ENCODE measurements around the gene ACVR1B.
"Not testable (repeated sequence)": the region's sequence is repeated elsewhere in the genome, so short reads cannot be mapped to it uniquely, and the experiment has no call there.

The ACVR1B gene

DNA sequence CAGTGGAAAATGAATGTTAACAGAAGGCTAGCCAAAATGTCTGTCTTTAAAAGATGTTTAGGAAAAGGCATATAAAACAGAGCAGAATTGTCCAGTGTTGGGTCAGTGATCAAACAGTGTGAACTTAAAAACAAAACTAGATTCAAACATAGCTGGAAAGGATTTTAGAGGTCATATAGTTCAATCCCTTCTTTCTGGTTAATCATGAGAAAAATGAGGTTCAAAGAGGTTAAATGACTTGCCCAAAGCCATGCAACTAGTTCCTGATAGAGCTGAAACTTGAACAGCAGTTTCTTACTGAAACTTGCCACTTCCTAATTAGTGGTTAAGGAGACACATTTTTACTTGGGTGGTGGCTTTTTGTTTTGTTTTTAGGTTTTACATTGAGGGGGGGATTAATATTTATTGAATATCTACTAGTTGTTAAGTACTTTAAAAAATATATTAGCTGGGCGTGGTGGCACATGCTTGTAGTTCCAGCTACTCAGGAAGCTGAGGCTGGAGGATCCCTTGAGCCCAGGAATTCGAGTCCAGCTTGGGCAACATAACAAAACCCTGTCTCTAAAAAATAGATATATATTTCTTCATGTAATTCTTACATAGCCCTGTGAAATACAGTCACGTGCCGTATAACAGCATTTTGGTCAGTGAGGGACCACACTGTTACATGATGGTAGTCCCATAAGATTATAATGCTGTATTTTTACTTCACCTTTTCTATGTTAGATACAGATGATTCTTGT is 20.4 kb downstream of the ACVR1B start:
- DNase-seq = no peak

DNA sequence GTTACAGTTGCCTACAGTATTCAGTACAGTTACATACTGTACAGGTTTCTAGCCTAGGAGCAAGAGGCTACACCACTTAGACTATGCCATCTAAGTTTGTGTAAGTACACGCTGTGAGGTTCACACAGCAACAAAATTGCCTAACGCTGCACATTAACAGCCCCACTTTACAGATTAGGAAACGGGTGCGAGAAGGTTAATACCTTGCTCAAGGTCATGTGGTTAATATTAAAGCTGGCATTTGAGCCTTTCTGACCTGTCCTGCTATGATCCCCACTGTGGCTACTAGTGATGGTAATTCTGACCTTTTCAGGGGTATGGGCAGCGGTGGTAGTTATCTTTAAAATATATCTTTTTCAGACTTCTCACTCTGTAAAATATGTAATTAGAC is 20.9 kb downstream of the ACVR1B start:
- DNase-seq = no peak

DNA sequence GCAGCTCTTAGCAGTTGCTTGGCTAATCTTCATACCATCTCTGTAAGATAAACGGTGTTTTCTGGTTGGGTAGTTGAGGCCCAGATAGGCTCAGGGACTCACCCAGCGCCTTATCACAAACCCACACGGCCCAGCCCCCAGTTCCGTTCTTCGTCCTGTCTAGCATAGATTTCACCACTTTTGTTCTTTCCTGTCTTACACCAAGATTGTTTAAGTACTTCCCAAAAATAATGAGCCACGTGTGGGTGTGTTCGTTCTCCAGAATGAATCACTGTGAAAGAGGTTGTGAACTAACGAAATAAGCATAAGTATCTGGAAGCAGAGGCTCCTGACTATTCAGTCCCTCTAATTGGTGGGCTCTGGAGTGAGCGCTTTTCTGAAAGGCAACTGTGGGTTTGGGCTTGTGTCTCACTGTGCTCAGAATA is 21.4 kb downstream of the ACVR1B start:
- no peak for DNase-seq

DNA sequence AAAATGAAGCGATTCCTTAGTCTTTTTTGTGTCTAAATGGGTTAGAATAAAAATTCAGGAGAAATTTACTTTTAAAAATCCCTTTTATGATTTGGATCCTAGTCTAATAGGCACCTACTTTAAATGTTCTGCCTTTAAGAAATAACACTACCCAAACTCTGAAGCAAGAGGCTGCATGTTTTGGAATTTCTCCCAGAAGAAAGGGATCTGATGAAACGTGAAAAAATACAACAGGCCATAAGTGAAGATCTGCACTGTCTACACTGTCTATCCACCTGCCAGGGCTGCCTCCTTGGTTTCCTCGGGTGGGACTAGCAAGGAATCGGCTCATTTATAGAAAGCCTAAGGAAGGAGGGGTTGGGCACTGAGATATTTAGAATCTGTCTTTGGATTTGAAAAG is 22.1 kb downstream of the ACVR1B start:
- DNase-seq = no peak

DNA sequence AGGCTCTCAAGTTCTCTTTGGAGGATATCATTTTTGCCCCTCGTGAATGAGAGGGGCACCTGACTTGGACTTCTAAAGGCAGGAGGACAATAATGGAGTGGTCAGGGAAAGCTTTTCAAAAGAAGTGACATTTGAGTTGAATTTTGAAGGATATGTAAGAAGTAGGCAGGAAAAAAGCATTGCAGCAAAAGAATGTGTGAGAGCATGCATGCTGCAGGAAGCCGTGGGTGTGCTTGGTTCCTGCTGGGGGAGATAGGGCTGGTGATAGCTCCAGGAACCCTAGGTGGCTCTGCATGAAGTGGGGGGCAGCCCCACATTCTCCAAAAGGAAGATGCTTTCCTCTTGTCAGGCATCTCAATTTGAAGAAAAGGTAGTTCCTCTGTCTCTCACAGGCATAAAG is 23.1 kb downstream of the ACVR1B start:
- no peak for DNase-seq

DNA sequence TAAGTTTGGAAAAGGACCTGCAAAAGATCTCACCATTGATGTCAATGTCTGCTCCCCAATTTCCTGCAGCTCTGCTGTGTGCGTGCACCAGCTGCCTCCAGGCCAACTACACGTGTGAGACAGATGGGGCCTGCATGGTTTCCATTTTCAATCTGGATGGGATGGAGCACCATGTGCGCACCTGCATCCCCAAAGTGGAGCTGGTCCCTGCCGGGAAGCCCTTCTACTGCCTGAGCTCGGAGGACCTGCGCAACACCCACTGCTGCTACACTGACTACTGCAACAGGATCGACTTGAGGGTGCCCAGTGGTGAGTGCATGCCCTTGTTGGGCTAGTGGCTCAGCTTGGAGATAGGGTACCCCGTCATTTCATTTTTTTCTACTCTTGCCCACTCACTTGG is 23.7 kb downstream of the ACVR1B start:
- no peak for DNase-seq

DNA sequence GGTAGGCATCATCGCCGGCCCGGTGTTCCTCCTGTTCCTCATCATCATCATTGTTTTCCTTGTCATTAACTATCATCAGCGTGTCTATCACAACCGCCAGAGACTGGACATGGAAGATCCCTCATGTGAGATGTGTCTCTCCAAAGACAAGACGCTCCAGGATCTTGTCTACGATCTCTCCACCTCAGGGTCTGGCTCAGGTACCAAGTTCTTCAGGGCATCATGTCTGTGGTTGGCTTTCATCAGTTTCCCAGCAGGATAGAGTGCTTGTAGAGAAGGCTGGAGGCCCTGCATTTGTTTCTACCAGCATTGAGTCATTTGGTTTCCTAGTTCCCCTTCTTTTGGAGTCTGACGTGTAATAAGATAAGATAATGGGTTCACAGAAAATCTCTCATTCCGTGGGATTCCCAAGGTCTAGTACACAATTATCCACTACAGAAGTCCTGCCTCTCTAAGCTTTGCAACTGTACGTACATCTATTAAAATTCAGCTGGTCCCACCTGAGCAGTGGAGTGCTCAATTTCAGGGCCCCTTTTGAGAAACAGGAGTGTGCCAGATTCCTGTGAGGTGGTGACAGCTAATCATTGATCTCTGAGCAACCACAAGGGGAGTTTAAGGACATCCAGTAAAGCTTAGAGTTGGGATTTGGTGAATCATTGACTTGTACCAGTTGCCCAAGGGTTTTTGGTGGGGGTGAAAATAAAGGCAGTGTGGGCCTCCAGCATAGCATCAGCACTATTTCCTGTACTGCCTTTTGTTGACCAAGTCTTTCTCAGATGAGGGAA is 25.1 kb downstream of the ACVR1B start:
- DNase-seq = no peak

DNA sequence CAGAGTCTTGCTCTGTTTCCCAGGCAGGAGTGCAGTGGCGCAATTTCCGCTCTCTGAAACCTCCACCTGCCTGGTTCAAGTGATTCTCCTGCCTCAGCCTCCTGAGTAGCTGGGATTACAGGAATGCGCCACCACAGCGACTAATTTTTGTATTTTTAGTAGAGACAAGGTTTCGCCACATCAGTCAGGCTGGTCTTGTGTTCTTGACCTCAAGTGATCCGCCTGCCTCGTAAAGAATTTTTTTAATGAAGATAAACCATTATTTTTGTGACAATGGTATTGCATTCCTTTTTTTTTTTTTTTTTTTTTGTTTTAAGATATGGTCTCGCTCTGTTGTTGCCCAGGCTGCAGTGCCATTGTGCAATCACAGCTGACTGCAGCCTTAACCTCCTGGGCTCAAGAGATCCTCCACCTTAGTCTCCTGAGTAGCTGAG is 25.8 kb downstream of the ACVR1B start:
- no peak for DNase-seq

DNA sequence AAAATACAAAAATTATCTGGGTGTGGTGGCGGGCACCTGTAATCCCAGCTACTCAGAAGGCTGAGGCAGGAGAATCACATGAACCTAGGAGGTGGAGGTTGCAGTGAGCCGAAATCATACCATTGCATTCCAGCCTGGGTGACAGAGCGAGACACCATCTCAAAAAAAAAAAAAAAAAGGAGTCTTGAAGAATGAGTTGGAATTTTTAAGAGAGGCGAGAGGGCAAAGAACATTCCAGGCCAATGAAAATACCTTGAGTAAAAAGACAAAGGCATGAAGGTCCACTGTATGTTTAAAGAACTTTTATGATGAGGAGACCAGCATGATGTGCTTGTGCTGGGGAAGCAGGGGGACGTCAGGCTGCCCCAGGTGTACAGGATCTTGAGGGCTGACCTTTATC is 27.8 kb downstream of the ACVR1B start:
- DNase-seq = not testable (repeated sequence)

DNA sequence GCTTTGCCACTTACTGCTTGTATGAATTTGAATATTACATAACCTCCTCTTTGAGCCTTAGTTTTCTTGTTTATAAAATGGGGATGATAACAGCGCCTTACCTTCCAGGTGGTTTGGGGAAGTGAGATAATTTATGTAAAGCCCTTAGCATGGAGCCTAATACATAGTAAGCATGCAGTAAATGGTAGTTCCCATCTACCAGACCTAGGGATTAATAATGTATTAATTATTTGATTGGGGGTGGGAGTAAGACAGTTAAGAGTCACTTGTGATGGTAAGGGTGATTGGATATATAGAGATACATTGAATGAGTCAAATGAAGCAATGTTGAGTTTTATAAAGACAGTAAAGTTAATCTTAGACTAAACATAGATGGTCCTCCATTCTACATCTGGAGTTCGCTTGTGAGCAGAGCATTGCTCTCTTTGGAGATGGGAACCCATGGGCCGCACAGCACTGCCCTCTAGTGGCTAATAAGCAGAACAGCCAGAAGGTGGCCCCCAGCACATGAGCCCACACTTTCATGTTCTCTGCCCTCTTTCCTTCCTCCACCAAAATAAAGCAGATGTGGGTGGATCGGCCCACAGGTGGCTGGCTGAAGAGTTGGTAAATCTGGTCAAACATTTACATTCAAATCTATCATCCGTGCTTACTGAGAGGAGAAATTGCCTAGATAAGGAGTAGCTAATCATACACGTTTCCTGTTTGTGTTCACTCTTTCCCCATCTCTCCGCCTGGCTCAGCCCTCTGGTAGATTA is 28.7 kb downstream of the ACVR1B start:
- DNase-seq = peak; percentile 9

DNA sequence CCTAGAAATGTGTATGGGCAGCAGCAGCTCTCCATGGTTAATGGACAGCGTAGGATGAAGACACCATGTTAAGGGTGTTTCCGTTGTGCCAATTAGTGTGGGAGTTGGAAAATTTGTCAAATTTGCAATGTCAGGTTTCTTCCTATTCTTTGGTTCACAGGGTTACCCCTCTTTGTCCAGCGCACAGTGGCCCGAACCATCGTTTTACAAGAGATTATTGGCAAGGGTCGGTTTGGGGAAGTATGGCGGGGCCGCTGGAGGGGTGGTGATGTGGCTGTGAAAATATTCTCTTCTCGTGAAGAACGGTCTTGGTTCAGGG is 29.3 kb downstream of the ACVR1B start:
- no peak for DNase-seq

DNA sequence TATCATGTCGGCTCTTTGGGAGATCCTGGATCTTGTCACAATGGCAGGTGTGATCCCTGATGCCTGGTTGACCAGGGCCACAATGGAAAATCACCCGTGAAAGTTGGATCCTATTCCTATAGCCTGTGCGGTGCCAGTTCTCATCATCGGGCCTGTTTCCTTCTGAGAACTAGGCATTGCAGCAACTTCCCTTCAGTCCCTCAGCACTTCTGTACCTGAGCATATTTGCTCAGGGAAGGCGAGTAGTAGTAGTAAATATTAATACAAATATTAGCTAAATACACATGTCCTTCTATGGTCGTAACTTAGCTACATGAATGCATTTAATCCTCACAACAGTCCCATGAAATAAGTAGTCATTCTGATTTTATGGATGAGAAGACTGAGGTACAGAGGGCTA is 33.2 kb downstream of the ACVR1B start:
- DNase-seq = no peak

DNA sequence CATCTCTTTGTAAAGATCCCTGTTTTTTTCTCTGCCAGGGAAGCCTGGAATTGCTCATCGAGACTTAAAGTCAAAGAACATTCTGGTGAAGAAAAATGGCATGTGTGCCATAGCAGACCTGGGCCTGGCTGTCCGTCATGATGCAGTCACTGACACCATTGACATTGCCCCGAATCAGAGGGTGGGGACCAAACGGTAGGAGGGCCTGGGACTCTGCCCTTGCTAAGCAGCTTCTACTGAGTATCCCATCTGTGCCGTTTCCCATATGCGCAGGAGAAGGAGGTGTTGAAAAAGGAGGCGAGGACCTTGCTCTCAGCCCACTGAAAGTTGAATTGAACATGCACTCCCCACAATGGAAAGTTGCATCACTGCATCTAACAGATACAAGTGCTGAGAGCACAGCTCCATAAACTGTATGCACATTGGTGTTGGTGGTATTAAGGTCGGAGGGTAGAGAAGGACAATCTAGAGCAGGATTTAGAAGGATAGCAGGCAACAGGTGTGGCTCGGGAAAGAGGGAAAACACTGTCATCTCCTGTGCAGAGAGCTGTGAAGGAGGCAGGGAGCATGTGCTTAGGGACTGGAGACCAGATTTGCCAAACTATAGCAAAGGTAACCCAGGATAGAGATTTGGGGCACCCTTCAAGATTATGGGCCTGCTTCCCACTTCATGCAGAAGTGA is 33.8 kb downstream of the ACVR1B start:
- DNase-seq = no peak

DNA sequence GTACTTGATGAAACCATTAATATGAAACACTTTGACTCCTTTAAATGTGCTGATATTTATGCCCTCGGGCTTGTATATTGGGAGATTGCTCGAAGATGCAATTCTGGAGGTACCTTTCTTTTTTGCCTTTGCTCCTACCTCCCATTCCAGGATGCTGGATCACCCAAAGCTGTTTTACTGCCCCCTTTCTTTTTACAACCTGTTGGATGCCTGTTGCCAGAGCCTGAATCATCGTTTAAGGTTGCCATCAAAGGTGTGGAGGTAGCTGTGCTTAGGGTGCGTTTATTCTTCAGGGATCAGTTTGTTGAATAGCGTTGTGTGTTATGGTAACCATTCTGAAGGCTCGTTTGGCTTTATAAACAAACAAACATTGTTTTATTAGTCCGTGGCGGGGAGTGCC is 35.3 kb downstream of the ACVR1B start:
- no peak for DNase-seq

DNA sequence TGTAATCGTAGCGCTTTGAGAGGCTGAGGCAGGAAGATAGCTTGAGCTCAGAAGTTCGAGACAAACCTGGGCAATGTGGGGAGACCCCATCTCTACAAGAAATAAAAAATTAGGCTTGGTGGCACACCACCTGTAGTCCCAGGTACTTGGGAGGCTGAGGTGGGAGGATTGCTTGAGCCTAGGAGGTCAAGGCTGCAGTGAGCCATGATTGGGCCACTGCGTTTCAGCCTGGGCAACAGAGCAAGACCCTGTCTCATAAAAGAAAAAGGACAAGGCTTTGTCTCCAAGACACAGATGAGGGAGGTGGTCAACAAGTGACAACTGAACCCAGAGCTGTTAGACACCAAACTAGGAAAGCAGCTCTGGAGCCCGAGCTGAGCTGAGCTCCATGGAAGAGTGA is 40.7 kb downstream of the ACVR1B start:
- DNase-seq = no peak

DNA sequence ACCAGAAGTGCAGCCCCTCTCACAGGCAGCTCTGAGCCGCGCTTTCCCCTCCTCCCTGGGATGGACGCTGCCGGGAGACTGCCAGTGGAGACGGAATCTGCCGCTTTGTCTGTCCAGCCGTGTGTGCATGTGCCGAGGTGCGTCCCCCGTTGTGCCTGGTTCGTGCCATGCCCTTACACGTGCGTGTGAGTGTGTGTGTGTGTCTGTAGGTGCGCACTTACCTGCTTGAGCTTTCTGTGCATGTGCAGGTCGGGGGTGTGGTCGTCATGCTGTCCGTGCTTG is 43.0 kb downstream of the ACVR1B start:
- no peak for DNase-seq

DNA sequence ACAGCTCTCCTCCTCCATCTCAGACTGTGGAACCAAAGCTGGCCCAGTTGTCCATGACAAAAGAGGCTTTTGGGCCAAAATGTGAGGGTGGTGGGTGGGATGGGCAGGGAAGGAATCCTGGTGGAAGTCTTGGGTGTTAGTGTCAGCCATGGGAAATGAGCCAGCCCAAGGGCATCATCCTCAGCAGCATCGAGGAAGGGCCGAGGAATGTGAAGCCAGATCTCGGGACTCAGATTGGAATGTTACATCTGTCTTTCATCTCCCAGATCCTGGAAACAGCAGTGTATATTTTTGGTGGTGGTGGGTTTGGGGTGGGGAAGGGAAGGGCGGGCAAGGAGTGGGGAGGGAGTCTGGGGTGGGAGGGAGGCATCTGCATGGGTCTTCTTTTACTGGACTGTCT is 43.5 kb downstream of the ACVR1B start:
- no peak for DNase-seq

DNA sequence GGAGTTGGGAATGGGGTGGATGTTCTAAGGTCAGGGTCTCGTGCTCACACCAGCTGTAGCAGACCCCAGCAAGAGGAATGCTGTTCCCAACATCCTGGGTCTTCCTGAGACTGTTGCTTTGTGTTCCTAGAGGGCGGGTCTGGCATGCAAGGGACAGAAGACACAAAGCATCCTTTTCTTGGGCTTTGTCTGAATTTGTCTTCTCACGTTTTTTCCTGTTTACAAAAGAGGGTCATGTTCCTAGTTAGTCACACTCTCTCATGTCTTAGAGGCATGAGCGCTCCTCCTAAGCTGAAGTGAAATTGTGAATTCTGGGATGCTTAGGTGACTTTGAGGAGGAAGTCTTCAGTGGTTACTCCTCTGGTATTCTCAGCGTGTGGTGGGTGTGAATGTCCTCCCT is 45.6 kb downstream of the ACVR1B start:
- DNase-seq = no peak

DNA sequence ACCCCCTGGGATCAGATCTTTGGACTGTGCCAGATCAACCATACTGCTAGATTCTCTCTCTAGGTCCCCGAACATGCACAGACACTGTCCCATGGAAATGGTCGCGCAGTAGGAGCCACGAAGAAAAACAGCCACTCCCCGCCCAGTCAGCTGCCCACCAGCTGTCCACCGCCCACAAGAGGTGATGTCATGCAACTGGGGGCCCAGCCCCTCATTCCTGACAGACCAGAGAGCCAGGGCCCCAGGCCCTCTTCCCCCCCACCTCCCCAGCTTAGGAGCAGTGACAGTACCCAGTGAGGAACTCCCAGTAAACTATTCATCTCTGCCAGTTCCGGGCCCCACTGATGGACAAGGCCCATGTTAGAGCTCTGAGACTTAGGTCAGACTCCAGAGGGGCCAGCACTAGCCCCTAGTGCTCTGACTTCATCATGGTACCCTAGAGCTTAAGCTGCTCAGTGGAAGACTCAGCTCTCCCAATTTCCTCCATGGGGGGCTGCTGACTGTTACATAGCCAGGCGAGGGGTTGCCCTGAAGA is 51.6 kb downstream of the ACVR1B start:
- no peak for DNase-seq

DNA sequence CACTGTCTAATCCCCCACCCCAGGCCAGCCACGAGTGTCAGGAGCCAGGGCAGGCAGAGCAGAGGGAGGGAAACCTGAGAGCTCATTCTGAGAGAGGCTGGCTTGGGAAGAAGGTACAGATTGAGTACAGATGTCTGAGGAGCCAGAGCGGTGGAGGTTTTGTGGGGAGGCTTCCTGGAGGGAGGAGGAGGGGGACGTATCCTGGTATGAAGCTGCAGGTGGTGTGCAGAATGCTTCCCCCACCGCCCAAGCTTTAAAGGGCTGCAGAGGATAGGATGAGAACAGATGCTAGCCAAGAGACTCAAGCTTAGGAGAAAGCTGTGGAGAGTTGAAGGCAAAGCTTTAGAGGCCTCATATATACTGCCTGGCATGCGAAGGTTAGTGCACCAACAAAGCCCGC is 52.1 kb downstream of the ACVR1B start:
- no peak for DNase-seq

DNA sequence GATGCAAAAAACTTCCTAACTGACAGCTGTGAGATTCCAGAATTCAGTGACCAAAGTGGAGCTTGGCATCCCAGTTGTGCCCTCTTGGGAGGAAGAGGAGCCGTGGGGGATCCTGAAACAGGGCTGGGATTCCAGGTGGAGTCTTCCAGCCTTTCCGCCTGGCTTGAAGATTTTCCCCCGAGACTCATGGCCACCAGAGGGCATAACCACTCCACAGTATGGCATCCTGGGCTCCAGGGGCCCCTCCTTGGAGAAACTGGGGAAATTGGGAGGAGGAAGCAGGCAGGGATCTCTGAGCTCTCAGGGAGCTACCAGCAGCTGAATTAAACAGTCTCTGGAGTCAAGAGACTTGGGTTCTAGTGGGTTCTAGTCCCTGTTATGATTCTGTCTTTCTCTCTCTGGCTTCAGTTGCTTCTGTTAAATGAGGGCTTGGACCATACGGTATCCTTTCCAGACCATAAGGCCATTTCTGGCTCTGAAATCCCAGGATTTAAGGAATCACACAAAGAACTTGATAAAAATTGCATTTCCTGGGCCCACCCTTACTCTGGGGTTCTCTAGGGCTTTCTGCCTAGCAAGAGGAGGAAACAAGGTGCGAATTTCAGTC is 52.6 kb downstream of the ACVR1B start:
- no peak for DNase-seq

DNA sequence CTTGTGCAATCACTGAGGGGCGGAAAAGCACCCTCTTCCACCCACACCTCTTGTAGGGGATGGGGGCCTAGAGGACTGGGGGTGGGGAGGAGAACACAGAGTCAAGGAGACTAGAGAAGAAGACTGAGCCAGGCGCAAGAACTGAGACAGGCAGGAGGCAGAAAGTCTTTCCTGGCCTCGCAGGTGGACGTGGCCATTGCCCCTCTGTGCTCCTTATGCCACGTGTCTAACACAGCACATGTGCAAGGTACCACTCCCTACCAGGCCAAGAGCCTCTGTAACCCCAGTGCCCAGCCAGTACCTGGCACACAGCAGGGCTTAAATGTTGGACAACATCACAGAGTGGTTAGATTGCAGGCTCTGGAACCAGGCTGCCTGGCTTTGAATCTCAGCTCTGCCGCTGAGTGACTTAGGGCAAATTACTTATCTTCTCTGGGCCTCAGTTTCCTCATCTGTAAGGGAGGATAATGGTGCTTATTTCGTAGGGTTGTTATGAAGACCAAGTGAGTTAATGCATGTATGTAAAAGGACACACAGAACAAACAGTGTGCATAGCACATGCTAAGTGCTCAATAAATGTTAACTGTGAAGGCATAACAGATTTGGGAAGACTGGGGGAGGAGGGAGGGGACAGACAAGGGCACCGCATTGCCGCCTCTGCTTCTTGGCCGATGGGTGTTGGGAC is 53.9 kb downstream of the ACVR1B start:
- DNase-seq = no peak
